Neural cell (in vitro differentiated cells): ENCODE data around the gene NEURL1. TPM values are rescaled to one million over a fixed set of nuclear protein-coding genes. Genes with fewer than 3 reads are reported as not detected.

Experiments
- H2AFZ ChIP-seq: fragments of 200-600, 300-800 bp; sonication (generic), shearing (Covaris generic); 2 replicates; pipeline ENCODE4 v1.6.0; 2014; ENCODE audit warnings: low read depth, mild to moderate bottlenecking, antibody characterized with exemption, low read length, moderate library complexity
- H3F3A ChIP-seq: fragments of 200-600 bp; shearing (Covaris generic); 2 replicates; pipeline ENCODE4 v1.6.1; 2016; ENCODE audit warnings: mild to moderate bottlenecking, moderate library complexity, mixed read lengths, antibody characterized with exemption, low read length; ENCODE audit not compliant: insufficient read depth, poor library complexity, severe bottlenecking
- H3K27ac ChIP-seq: fragments of 200-600, 300-800 bp; sonication (generic), shearing (Covaris generic); 2 replicates; pipeline ENCODE4 v1.5.1; 2014; ENCODE audit warnings: mild to moderate bottlenecking, low read length, moderate library complexity
- H3K27me3 ChIP-seq: fragments of 300-800, 200-600 bp; sonication (generic), shearing (Covaris generic); 2 replicates; pipeline ENCODE4 v1.6.0; 2014; ENCODE audit warnings: mild to moderate bottlenecking, low read depth, low read length, moderate library complexity; ENCODE audit not compliant: insufficient read depth
- H3K36me3 ChIP-seq: fragments of 300-800, 200-600 bp; sonication (generic), shearing (Covaris generic); 2 replicates; pipeline ENCODE4 v1.5.1; 2014; ENCODE audit warnings: mild to moderate bottlenecking, antibody characterized with exemption, low read length, moderate library complexity; ENCODE audit not compliant: insufficient read depth
- H3K4me2 ChIP-seq: fragments of 300-800, 200-600 bp; sonication (generic), shearing (Covaris generic); 2 replicates; pipeline ENCODE4 v1.6.0; 2014; ENCODE audit warnings: mild to moderate bottlenecking, low read length
- H3K4me3 ChIP-seq: fragments of 300-800, 200-600 bp; sonication (generic), shearing (Covaris generic); 2 replicates; pipeline ENCODE4 v1.5.1; 2014; ENCODE audit warnings: mild to moderate bottlenecking, low read length, moderate library complexity
- H3K79me2 ChIP-seq: fragments of 200-600 bp; shearing (Covaris generic); replicated peaks from 2 replicates; pipeline ENCODE4 v1.6.0; 2014; ENCODE audit warnings: mild to moderate bottlenecking, low read length, moderate library complexity; ENCODE audit not compliant: insufficient read depth
- H3K9ac ChIP-seq: fragments of 300-800, 200-600 bp; sonication (generic), shearing (Covaris generic); 2 replicates; pipeline ENCODE4 v1.6.1; 2016; ENCODE audit warnings: mild to moderate bottlenecking, low read length, mixed read lengths
- H3K9me2 ChIP-seq: fragments of 200-600 bp; shearing (Covaris generic); 2 replicates; pipeline ENCODE4 v1.6.1; 2016; ENCODE audit warnings: mild to moderate bottlenecking, low read length, mixed read lengths; ENCODE audit not compliant: insufficient read depth
- H3K9me3 ChIP-seq: fragments of 200-600, 300-800 bp; sonication (generic), shearing (Covaris generic); 2 replicates; pipeline ENCODE4 v1.6.1; 2016; ENCODE audit warnings: mild to moderate bottlenecking, mixed run types, low read length, moderate library complexity, mixed read lengths
- H4K20me1 ChIP-seq: fragments of 200-600 bp; shearing (Covaris generic); 2 replicates; pipeline ENCODE4 v1.6.1; 2016; ENCODE audit warnings: mild to moderate bottlenecking, mixed run types; ENCODE audit not compliant: insufficient read depth
- EP300 ChIP-seq: fragments of 450-650 bp; conservative IDR thresholded peaks from 2 replicates; pipeline ENCODE4 v1.6.1; 2014; ENCODE audit warnings: antibody characterized with exemption, mild to moderate bottlenecking, moderate library complexity; ENCODE audit not compliant: poor library complexity, severe bottlenecking
- EZH2 ChIP-seq: fragments of 200-600, 300-800 bp; shearing (Covaris generic), sonication (generic); IDR thresholded peaks from 2 replicates; pipeline ENCODE4 v1.6.1; 2014; ENCODE audit warnings: antibody characterized with exemption, low read length, borderline replicate concordance, mild to moderate bottlenecking; ENCODE audit not compliant: insufficient read depth, poor library complexity, severe bottlenecking
- MXI1 ChIP-seq: fragments of 450-650 bp; conservative IDR thresholded peaks from 2 replicates; pipeline ENCODE4 v1.6.1; 2014; ENCODE audit warnings: antibody characterized with exemption, mild to moderate bottlenecking; ENCODE audit not compliant: poor library complexity, severe bottlenecking
- POLR2AphosphoS5 ChIP-seq: IDR thresholded peaks from 2 replicates; pipeline ENCODE4 v1.6.1; 2012
- RAD21 ChIP-seq: fragments of 450-650 bp; conservative IDR thresholded peaks from 2 replicates; pipeline ENCODE4 v1.6.1; 2014; ENCODE audit warnings: antibody characterized with exemption, mild to moderate bottlenecking, moderate library complexity
- SMC3 ChIP-seq: fragments of 450-650 bp; conservative IDR thresholded peaks from 2 replicates; pipeline ENCODE4 v1.6.1; 2014; ENCODE audit warnings: antibody characterized with exemption, mild to moderate bottlenecking, moderate library complexity; ENCODE audit not compliant: poor library complexity
- TAF1 ChIP-seq: IDR thresholded peaks from 2 replicates; pipeline ENCODE4 v1.6.1; 2012; ENCODE audit warnings: low read depth
- polyA plus RNA-seq: library from polyadenylated mRNA; depleted of rRNA; stranded (reverse); fragments of >200 nt; gene quantifications from 2 replicates; pipeline ENCODE4 v1.2.3, GENCODE V29; 2014
- TF ChIP-seq, protein P1 (sequence below): IDR thresholded peaks from 2 replicates; pipeline ENCODE4 v1.6.1; 2012; ENCODE audit warnings: borderline replicate concordance
- TF ChIP-seq, protein P2 (sequence below): fragments of 450-650 bp; IDR thresholded peaks from 2 replicates; pipeline ENCODE4 v1.5.1; 2014; ENCODE audit warnings: antibody characterized with exemption, mild to moderate bottlenecking, moderate library complexity; ENCODE audit not compliant: poor library complexity, severe bottlenecking

Gene NEURL1
- polyA plus RNA-seq, 1 donor from 2014 or later = 12.3 TPM

DNA sequence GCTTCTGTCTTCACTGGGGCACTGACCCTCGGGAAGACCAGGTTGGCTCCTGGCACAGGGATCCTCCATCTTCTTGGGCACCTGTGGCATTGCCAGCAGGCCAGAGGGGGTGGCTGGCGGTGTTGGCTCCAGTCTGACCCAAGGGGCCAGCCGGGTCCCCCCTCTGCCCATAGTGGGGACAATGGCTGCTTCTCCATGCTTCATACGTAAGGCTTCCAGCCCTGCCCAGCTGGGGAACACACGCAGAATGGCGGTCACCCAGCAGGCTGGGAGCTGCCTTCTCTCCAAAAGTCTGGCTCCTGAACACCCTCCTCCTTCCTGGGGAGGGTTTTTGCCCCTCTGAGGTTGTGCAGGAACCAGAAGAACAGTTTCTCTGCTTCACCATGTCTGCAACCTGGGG, 106.8 kb downstream of the NEURL1 start:
- H3F3A ChIP-seq = no peaks in the 10 kb centered on the region
- H4K20me1 ChIP-seq = no peaks in the 10 kb centered on the region
- H3K27ac ChIP-seq = no peak overlapping the region
- no peaks in the 10 kb centered on the region for H3K27me3 ChIP-seq
- no peaks in the 10 kb centered on the region for H3K79me2 ChIP-seq
- TF ChIP-seq SMC3 = no peak
- TF ChIP-seq RAD21 = no peak
- no peak for TF ChIP-seq POLR2AphosphoS5
- no peak for TF ChIP-seq EP300
- TF ChIP-seq MXI1 = no peak
- no peak for TF ChIP-seq TAF1
- TF ChIP-seq, protein P1, sequence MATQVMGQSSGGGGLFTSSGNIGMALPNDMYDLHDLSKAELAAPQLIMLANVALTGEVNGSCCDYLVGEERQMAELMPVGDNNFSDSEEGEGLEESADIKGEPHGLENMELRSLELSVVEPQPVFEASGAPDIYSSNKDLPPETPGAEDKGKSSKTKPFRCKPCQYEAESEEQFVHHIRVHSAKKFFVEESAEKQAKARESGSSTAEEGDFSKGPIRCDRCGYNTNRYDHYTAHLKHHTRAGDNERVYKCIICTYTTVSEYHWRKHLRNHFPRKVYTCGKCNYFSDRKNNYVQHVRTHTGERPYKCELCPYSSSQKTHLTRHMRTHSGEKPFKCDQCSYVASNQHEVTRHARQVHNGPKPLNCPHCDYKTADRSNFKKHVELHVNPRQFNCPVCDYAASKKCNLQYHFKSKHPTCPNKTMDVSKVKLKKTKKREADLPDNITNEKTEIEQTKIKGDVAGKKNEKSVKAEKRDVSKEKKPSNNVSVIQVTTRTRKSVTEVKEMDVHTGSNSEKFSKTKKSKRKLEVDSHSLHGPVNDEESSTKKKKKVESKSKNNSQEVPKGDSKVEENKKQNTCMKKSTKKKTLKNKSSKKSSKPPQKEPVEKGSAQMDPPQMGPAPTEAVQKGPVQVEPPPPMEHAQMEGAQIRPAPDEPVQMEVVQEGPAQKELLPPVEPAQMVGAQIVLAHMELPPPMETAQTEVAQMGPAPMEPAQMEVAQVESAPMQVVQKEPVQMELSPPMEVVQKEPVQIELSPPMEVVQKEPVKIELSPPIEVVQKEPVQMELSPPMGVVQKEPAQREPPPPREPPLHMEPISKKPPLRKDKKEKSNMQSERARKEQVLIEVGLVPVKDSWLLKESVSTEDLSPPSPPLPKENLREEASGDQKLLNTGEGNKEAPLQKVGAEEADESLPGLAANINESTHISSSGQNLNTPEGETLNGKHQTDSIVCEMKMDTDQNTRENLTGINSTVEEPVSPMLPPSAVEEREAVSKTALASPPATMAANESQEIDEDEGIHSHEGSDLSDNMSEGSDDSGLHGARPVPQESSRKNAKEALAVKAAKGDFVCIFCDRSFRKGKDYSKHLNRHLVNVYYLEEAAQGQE = no peak
- TF ChIP-seq EZH2 = no peak
- TF ChIP-seq, protein P2, sequence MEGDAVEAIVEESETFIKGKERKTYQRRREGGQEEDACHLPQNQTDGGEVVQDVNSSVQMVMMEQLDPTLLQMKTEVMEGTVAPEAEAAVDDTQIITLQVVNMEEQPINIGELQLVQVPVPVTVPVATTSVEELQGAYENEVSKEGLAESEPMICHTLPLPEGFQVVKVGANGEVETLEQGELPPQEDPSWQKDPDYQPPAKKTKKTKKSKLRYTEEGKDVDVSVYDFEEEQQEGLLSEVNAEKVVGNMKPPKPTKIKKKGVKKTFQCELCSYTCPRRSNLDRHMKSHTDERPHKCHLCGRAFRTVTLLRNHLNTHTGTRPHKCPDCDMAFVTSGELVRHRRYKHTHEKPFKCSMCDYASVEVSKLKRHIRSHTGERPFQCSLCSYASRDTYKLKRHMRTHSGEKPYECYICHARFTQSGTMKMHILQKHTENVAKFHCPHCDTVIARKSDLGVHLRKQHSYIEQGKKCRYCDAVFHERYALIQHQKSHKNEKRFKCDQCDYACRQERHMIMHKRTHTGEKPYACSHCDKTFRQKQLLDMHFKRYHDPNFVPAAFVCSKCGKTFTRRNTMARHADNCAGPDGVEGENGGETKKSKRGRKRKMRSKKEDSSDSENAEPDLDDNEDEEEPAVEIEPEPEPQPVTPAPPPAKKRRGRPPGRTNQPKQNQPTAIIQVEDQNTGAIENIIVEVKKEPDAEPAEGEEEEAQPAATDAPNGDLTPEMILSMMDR = no peak
- no peak overlapping the region for H3K4me3 ChIP-seq
- no peak overlapping the region for H3K9ac ChIP-seq
- H2AFZ ChIP-seq = no peak overlapping the region
- peaks cover 7% of the 10 kb centered on the region for H3K36me3 ChIP-seq
- H3K9me2 ChIP-seq = no peaks in the 10 kb centered on the region
- no peaks in the 10 kb centered on the region for H3K9me3 ChIP-seq
- H3K4me2 ChIP-seq = no peak overlapping the region

DNA sequence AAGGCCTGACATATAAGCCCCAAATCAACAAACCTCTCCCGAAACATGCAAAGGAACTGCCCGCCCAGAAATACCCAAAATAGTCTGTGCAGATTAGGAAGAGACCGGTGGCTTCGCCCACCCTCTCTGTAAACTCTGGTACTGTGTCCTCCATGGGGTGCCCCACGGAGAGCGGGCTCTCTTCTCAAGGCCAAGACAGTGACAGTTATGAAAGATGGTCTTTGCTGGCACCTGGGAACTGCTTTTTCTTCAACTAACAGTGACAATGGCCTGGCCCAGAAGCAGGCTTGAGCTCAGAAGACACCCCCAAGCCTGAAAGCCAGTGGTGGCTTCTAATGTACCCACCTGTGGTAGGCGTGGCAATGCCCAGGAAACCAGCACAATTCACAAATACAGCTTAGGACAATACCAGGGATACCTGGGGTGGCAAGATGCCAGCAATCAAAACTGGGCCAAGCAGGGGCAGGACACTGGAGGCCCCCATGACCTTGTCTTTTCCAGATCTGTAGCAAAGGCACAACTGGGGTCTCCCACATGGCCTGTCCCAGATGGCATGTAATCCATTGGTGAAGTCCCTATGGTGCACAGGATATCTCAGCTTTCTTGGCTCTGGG, 107.6 kb downstream of the NEURL1 start:
- Histone ChIP-seq H3K9ac (no peak overlapping the region), H3K4me2 (no peak overlapping the region), H3K4me3 (no peak overlapping the region), H2AFZ (no peak overlapping the region), H3K9me2 (no peaks in the 10 kb centered on the region), H3F3A (no peaks in the 10 kb centered on the region), H3K27me3 (no peaks in the 10 kb centered on the region), H3K27ac (no peak overlapping the region), H3K9me3 (no peaks in the 10 kb centered on the region), H4K20me1 (no peaks in the 10 kb centered on the region), H3K36me3 (peaks cover 12% of the 10 kb centered on the region), H3K79me2 (no peaks in the 10 kb centered on the region)
- TF ChIP-seq POLR2AphosphoS5 = peak; percentile 8
- no peak for TF ChIP-seq MXI1
